Forelimb muscle (tissue), 1 donor: ENCODE measurements around the gene ENTREP1. TPM values are rescaled to one million over a fixed set of nuclear protein-coding genes. Genes with fewer than 3 reads are reported as not detected.
"Not testable (repeated sequence)": the region's sequence is repeated elsewhere in the genome, so short reads cannot be mapped to it uniquely, and the experiment has no call there.

Source experiments
- DNase-seq: peaks from one replicate; pipeline ENCODE4 v3.0.0-alpha.2; 2013; ENCODE audit warnings: low read depth
- polyA plus RNA-seq: library from polyadenylated mRNA; unstranded; fragments of 120-200 nt; gene quantifications from one replicate; pipeline ENCODE4 v1.2.1, GENCODE V29; 2013; ENCODE audit not compliant: insufficient read length

Gene ENTREP1
- polyA plus RNA-seq, 1 donor, result 41.9 TPM

DNA sequence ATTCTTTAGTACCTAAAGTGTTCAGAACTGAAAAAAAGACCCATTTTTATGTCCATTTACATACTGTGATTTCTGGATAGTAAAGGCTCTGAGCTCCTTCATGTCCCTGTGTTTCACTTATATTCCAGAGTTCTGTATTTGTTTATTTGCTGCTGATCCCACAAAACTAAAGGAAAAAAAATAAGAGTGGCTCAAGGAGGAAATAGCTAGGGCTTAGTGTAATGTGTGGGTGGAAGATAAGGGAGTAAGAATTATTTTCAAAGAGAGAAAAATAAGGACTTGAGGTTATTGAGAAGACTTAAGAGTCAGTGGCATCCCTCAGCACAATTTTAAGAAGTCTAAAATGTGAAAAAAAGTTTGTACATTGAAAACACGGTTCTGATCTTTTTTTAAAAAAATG, 46.0 kb downstream of the ENTREP1 start:
- DNase-seq, result no peak

DNA sequence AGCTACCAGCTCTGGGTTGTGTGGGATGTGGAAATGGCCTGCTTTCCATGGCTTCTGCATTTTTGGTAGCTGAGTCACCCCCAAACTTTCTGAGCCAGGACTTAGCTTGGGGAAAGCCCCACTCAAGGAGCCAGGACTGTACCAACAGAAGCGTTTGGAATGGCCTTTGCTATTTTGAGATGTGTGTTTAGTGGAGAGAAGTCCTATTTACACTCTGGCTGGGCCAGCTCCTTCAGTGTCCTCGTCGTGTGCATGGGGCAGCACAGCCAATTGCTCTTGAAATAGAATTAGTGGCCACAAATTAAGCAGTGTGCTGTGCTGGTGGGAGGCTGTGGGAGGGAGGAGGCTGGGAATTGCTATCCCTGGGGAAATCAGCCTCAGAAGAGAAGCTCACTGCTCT, 51.6 kb downstream of the ENTREP1 start:
- DNase-seq, result no peak

DNA sequence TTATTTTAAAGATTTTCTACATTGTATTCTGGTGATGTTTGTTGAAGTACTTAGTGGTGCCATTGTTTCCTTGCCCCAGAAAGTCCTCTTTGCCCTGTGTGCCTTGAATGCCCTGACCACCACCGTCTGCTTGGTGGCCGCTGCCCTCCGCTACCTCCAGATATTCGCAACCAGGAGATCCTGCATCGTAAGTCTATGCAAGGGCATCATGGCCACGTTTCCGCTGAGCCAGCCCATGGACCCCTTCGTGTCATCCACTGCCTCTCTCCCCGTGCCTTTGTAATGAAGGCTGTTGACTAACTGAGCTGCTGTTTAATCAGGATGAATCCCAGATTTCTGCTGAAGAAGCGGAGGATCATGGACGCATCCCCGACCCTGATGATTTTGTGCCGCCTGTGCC, 52.3 kb downstream of the ENTREP1 start:
- no peak for DNase-seq

DNA sequence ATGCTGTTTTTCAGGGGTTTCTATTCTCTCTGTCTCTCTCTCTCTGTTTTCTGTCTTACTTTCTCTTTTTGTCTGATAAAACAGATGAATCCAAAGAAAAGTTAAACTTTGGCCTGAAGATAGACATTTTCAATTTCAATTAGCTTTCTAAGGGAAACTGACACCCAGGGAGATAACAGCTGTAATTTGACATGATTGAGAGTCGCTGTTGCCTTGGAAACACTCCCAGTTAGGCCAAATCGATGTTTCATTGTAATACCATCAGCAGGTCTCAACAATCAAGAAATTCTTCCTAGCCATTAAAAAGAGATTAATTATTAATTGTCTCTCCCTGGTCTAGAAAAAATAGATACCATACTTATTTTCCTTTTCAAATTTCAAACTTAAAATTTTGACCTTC, 53.0 kb downstream of the ENTREP1 start:
- no peak for DNase-seq

DNA sequence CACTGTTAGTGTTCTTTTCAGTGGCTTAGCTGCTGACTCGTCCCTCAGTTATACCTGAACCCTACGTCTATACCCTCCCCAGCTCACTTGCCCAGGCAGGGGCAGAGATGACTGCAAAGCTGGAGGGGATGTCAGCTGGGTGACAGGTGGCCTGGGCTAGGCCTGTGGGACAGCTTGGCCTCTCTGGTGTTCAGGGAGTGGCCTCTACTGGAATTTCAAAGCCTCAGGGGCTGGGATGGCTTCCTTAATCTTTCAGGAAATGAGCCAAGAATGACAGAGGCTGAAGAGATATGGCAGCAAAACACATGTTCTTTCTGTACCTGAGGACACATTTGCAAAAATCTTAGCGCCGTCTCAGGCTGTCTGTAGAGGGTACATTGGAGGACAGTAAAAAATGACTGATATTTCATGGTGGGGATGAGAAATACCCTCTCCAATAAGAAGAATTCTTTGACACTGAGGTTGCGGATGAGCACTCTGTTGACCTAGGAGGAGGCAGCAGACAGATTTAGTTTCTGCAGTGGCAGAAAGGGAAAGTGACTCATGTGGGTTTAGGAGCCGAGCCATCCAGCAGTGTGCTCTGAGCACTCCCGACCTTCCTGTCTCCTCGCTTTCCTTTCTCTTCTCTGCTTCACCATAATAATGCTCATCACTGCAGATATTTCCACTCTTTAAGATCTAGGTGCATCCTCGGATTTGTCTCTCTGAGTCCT, 54.4 kb downstream of the ENTREP1 start:
- no peak for DNase-seq

DNA sequence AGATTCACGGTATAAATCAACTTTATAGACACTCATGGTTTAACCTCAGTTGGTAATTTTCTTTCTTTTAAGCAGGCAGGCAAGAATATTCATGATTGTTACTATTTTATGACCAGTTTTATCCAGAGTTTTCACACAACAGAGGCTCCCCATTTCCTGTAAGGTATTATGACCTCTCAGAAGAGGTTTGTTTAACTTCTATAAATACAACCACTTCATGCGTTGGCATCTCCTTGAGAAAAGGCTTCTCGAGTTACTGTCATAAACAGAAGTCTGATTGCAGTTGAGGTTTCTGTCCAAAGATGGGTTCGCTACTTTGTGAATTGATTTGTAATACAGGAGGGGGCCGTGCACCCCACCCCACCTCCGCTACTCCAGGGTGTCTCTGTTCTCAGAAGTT, 55.3 kb downstream of the ENTREP1 start:
- no peak for DNase-seq

DNA sequence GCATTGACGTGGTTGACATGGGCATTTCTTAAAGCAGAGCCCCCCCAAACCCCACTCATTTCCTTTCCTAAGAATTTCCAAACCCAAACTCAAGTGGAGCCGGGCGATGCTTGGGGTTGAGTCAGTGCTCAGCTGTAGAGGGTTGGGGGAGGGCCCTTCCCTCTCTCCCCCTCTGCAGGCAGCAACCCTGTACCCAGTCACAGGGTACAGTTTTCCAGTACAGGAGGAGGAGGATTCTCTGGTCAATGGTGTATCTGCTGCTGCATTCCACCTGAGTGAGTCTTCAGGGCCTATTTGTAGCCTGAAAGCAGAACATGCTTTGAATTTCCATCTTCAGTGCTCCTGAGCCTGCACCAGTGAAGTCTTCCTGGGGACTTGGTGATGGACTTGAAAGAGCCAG, 55.8 kb downstream of the ENTREP1 start:
- no peak for DNase-seq

DNA sequence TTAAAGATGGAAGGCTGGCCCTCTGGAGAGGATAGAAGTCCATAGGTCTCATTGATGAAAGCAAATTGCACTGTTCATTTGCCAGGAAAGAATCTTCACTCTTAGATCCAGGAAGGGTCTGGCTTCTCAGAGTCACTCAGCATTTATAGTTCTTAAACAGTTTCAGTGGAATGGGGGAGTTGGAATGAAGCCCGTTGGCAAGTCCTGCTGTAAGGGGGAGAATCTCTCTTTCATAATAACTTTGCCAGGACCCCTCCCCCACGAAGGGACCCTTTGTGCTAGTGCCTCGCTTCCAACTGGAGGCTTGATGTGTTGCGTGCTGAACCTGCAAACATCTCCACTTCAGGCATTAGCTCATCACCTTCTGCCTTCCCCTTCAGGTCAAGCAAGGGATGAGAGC, 57.1 kb downstream of the ENTREP1 start:
- DNase-seq, result no peak

DNA sequence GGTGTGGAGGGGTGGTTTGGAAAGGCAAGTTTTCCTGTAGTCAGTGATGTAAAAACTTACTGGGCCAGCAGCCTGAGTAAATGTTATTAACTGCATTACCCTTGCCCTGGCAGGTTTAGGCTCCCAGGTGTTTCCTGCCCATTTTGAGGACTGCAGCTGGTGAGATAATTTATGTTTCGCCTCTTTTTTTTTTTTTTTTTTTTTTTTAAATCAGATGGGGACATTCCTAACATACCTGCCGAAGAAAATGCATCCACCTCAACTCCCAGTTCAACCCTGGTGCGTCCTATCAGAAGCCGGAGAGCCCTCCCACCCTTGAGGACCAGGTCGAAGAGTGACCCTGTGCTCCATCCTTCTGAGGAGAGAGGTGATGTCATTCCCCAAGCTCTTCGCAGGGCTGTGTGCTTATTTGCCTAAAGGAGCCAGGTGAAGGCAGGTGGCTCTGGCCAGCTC, 60.6 kb downstream of the ENTREP1 start:
- DNase-seq, result no peak

DNA sequence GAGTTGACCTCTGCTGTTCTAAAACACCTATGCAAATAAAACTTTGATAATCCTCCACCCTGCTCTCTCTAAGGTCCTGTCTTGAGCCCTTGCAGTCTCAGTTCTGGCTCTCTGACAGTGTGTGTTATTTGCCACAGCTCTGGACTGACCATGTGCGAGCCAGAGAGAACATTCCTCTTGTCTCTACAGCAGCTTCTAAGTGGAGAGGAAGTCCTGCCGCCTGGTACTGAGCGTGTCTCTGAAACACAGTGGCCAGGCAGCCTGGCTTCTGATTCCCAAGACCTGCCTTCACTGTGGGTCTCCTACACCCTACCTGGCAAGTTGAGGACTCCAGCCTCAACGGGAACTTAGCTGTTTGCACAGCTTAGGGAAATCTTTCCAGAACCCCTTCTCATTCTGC, 61.6 kb downstream of the ENTREP1 start:
- no peak for DNase-seq

DNA sequence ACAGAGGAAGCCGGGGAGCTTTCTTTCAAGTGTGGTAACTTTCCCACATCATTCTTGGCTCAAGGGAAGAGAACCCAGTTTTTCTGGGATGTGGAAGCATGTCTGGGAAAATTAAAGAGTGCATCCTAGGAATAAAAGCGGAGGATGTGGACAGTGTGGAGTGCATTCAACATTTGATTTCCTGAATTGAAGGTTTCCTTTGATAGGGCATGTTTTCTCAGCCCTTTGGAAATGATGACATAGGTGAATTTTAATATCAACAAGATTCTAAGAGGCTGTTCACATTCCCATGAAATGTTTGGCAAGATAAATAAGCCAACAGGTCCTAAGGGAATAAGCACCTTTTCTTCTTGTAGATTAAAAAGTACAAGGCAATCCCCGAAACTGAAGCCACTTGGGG, 63.6 kb downstream of the ENTREP1 start:
- DNase-seq, result no peak

DNA sequence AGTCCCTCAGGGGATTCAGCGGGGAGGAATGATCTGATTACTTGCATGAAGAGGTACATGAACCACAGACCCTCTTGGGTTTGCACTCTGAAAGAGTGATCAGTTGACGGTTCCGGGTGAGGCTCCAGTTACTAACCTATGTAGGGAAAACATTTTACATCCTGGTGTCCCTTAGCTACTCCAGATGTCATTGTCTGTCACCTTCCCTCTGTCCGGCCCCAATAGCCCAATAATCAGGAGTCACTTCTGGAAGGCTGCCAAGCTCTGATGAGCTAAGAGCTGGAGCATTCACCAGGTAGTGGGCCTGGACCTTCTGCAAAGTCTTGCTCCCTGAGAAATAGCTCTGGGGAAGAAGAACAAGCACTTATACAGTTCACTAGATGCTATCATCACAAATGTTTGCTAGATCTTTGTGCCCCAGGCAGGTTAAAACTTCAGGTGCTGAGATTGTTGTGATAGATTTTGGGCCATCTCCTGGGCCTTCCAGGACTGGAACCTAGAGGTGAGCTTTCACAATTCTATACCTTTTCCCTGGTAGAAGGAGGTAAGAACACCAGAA, 64.5 kb downstream of the ENTREP1 start:
- DNase-seq, result no peak

DNA sequence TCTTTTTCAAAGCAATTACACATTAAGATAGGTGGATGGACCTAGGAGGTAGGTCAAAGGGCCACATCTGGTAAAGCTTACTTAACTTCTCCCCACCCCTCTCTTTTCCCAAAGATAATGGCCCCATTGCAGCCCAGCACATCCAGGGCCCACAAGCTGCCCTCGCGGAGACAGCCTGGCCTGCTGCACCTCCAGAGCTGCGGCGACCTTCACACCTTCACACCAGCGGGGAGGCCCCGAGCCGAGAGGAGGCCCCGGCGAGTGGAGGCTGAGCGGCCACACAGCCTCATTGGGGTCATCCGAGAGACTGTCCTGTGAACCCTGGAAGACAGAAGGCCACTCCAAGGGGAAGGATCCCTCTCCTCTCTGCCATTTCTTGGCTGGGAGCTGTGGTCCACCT, 66.5 kb downstream of the ENTREP1 start:
- DNase-seq, result no peak

DNA sequence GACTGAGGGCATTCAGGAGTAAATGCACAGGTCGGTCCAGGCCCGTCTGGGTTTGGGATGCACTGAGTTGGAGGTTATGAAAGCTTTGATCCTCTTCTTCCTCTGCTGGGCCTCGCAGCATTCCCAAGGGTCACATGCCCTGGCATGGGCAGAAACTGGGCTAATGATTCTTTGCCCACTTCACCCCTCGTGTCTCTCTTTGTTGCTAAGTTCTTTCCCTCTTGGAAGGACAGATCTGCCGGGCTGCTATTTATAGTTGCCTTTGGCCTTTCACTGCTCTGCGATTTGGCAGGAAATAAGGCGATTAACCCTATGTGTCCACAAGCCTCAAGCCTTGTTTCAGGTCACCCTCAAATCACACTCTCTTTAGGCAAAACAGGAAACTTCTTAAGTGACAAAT, 66.9 kb downstream of the ENTREP1 start:
- no peak for DNase-seq

DNA sequence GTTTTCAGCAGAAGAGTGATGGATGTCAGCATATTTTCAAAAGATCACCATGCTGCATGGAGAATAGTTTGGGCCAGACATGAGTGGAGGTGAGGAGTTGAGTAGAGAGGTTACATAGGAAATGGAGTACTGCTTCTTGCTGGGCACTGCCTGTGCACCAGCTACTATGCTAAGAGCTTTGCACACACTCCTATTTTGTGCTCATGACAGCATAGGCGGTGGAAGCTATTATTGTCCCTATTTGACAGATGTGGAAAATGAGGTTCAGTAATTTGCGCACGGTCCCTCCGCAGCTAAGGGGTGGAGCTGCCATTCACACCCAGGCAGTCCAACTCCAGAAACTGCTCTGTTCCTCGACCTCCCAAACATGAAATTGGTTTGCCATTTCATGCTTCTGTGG, 67.8 kb downstream of the ENTREP1 start:
- no peak for DNase-seq

DNA sequence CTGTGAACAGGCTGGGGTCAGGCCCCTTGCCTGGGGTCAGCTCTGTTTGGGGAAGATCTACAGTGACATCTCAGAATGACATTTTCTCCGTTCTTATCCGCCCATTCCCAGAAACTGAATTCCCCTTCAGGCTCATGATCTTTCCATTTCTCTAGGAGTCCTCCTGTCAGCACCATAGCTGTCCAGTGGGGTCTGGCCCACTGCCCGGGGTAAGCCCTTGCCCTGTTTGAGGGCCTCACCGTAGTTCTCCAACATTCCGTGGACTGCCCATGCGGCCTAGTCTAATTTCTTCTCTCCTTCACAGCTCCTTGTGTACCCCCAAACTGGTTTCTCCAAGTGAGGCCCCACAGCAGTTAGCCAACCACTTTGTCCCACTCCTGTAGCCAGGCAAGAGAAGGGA, 68.4 kb downstream of the ENTREP1 start:
- DNase-seq, result no peak

DNA sequence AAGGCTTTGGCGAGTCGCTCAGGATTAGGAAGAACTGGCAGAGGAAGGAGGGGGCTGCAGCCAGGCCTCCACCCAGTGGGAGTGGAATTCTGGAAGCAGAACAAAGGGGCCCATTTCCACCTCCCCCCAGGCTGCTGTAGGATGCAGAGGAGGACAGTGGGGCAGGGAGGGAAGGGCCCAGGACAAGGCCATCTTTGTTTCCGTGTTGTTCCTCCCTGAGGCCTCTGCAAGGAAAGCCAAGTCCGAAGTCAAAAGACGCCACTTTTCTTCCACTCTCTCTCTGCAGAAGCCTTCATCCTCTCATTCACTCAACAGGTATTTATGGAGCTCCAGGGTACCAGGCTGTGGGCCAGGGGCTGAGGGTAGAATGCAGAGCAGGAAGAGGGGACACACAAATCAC, 70.7 kb downstream of the ENTREP1 start:
- no peak for DNase-seq

DNA sequence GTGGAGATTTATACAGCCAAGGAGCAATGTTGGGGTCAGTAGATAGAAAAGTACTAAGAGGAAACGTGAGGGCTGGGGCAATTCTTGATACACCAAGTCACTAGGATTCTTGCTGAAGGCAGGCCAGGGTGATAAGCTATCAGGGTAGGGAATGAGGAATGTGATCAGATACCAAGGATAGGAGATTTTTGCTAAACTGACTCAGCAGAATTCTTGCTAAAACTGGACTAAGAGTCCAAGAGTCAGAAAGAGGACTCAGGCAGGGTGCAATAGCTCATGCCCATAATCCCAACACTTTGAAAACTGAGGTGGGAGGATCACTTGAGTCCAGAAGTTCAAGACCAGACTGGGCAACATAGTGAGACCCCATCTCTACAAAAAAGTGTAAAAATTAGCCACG, 71.7 kb downstream of the ENTREP1 start:
- DNase-seq, result no peak

DNA sequence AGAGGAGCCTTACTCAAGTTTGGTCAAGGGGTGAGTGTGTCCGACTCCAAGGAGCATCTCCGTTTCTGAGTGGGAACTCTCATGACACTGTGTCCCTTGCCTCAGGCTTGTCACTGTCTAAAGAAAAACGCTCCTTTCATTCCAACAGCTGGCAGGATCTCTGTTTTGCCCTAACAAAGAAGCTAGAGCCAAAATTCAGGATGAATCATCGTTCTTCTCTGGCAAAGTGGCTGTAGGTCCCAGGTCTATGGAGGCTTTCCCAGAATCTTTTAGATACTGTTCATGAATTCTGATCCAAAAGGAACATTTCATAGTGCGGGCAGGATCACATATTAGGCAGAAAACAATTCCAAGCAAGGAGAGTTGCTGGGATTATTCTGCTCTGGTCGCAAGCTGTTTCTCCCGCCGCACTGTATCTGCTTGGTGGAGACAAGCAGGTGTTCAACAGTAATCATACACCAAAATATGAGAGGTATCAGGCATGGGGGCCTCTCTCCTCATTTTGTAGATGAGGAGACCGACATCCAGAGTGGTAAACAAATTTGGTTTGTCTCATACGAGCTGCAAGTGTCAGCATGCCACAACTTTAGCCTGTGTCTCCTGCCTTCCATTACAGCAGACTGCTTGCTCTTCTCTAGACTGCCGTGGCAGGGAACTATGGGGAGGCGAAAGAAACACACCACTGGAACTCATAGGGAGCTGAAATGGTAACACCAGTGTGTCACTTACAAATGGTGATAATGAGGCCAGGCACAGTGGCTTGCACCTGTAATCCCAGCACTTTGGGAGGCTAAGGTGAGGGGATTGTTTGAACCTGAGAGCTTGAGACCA, 72.6 kb downstream of the ENTREP1 start:
- DNase-seq, result no peak

DNA sequence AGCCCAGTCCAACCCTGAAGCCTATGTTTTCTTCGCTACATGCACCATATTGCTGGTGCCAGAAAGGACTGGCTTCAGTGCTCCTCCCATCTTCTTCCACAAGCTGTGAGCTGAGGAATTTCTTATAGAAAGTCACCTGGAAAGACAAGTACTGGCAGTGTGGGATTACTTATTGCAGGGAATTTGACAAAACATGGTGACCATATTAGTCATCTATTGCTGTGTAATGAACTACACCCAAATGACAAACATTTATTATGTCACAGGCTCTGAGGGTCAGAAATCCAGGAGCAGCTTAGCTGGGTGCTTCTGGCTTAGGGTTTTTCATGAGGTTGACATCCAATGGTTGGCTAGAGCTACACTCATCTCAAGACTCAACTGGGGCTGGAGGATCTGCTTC, 75.5 kb downstream of the ENTREP1 start:
- no peak for DNase-seq

DNA sequence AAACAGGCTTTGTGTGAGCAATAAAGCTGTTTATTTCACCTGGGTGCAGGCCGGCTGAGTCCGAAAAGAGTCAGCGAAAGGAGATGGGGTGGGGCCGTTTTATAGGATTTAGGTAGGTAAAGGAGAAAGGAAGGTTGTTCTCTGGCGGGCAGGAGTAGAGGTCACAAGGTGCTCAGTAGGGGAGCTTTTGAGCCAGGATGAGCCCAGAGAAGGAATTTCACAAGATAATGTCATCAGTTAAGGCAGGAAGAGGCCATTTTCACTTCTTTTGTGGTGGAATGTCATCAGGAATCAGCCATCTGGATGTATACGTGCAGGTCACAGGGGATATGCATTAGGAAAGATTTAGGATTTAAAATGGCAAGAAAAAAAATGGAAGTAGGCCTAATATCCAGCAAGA, 84.9 kb downstream of the ENTREP1 start:
- DNase-seq, result not testable (repeated sequence)

DNA sequence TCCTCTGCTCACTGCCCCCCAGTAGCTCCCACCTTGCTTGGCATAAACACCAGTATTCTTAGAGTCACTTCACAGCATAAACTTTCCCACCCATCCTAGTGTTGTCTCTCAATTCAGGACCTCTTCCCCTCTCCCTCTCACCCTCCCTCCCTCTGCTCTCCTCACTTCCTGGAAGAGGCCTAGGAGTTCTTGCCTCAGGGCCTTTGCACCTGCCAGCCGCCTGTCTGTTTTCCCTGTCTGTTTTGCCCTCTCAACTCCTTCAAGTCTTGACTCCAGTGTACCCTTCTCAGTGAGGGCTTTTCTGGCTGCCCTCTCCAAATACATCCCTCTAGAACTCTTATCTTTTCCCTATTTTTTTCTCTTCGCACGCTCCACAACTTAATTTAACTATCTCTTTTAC, 86.2 kb downstream of the ENTREP1 start:
- DNase-seq, result no peak
